Stimulated activated CD4-positive, alpha-beta T cell treated with anti-CD3 and anti-CD28 coated beads, TNF-alpha, amount 100 ng/mL, for 1 hour (primary cell): ENCODE data around the gene DAB2.

Experiments used
- DNase-seq, 3 donors: peaks; one replicate each; pipeline ENCODE4 v3.0.0-alpha.2; 2020; ENCODE audit warnings: low read depth in 3 of 3, low spot score in 1 of 3

DAB2 gene

GRCh38 chr5:39390945-39391344 lies 33.8 kb downstream of the DAB2 start:
- no peak for DNase-seq

GRCh38 chr5:39387293-39387692 lies 37.5 kb downstream of the DAB2 start:
- DNase-seq = no peak

- no peak for DNase-seq
Measured at GRCh38 chr5:39384271-39384670, 40.5 kb downstream of the DAB2 start.

GRCh38 chr5:39381376-39381775 lies 43.4 kb downstream of the DAB2 start:
- DNase-seq = no peak

GRCh38 chr5:39379693-39380092 lies 45.1 kb downstream of the DAB2 start:
- DNase-seq = no peak

- DNase-seq = no peak
Measured at GRCh38 chr5:39377613-39378012, 47.2 kb downstream of the DAB2 start.

- no peak for DNase-seq
Measured at GRCh38 chr5:39376293-39376714, 48.5 kb downstream of the DAB2 start.

- DNase-seq = no peak
Measured at GRCh38 chr5:39373791-39374190, 51.0 kb downstream of the DAB2 start.

- DNase-seq = no peak
Measured at GRCh38 chr5:39371367-39371635, 53.5 kb downstream of the DAB2 start.

- no peak for DNase-seq
Measured at GRCh38 chr5:39370555-39371366, 54.0 kb downstream of the DAB2 start.

- no peak for DNase-seq
Measured at GRCh38 chr5:39369123-39369815, 55.5 kb downstream of the DAB2 start.

GRCh38 chr5:39368116-39368515 lies 56.7 kb downstream of the DAB2 start:
- DNase-seq = no peak

GRCh38 chr5:39367711-39368110 lies 57.1 kb downstream of the DAB2 start:
- DNase-seq = no peak

GRCh38 chr5:39364367-39364766 lies 60.4 kb downstream of the DAB2 start, which contains the start of gene C9:
Gene C9, minus strand, starts transcription at chr5:39364495. Its CDS starts 31 bp downstream, at chr5:39364464.
- DNase-seq = no peak

- no peak for DNase-seq
Measured at GRCh38 chr5:39363217-39363616, 61.6 kb downstream of the DAB2 start.

GRCh38 chr5:39362646-39363045 lies 62.1 kb downstream of the DAB2 start:
- DNase-seq = no peak

- DNase-seq = no peak
Measured at GRCh38 chr5:39361306-39361705, 63.5 kb downstream of the DAB2 start.

GRCh38 chr5:39360471-39361111 lies 64.2 kb downstream of the DAB2 start:
- no peak for DNase-seq

- DNase-seq = no peak
Measured at GRCh38 chr5:39356263-39356662, 68.5 kb downstream of the DAB2 start.

GRCh38 chr5:39355324-39355723 lies 69.5 kb downstream of the DAB2 start:
- DNase-seq = no peak

GRCh38 chr5:39353717-39354399 lies 70.9 kb downstream of the DAB2 start:
- no peak for DNase-seq

GRCh38 chr5:39352951-39353350 lies 71.8 kb downstream of the DAB2 start:
- no peak for DNase-seq
